NCI-H748 treated with DMSO at 0.1 percent for 48 hours (cell line): ENCODE data around the gene GLIPR1.
"Not testable (repeated sequence)": the region's sequence is repeated elsewhere in the genome, so short reads cannot be mapped to it uniquely, and the experiment has no call there.

ENCODE experiments used
- DNase-seq: peaks from one replicate; lab custom pipeline; 2025; lab: John Stamatoyannopoulos, UW

Gene GLIPR1

GRCh38 chr12:75521224-75521623, 40.7 kb downstream of the GLIPR1 start:
- DNase-seq, result not testable (repeated sequence)

- not testable (repeated sequence) for DNase-seq
Measured at GRCh38 chr12:75522124-75522523, 41.6 kb downstream of the GLIPR1 start.

- no peak for DNase-seq
Measured at GRCh38 chr12:75525263-75525662, 44.7 kb downstream of the GLIPR1 start.

- peak; percentile 34 for DNase-seq
Measured at GRCh38 chr12:75526655-75527511, 46.3 kb downstream of the GLIPR1 start.

- DNase-seq, result no peak
Measured at GRCh38 chr12:75528272-75528671, 47.7 kb downstream of the GLIPR1 start.

- DNase-seq, result no peak
Measured at GRCh38 chr12:75528692-75529091, 48.1 kb downstream of the GLIPR1 start.

GRCh38 chr12:75529316-75529715, 48.8 kb downstream of the GLIPR1 start:
- DNase-seq, result no peak

GRCh38 chr12:75529826-75530225, 49.3 kb downstream of the GLIPR1 start:
- DNase-seq, result no peak

GRCh38 chr12:75533239-75533638, 52.7 kb downstream of the GLIPR1 start:
- no peak for DNase-seq

- no peak for DNase-seq
Measured at GRCh38 chr12:75539889-75540288, 59.3 kb downstream of the GLIPR1 start.

- no peak for DNase-seq
Measured at GRCh38 chr12:75542942-75543341, 62.4 kb downstream of the GLIPR1 start.

- no peak for DNase-seq
Measured at GRCh38 chr12:75543529-75543928, 63.0 kb downstream of the GLIPR1 start.

GRCh38 chr12:75545636-75546035, 65.1 kb downstream of the GLIPR1 start:
- DNase-seq, result no peak

GRCh38 chr12:75548879-75549278, 68.3 kb downstream of the GLIPR1 start:
- DNase-seq, result peak; percentile 51

- no peak for DNase-seq
Measured at GRCh38 chr12:75549989-75550388, 69.4 kb downstream of the GLIPR1 start.

GRCh38 chr12:75550401-75551240, 70.1 kb downstream of the GLIPR1 start:
- no peak for DNase-seq

GRCh38 chr12:75551477-75551876, 70.9 kb downstream of the GLIPR1 start:
- no peak for DNase-seq

GRCh38 chr12:75553398-75553797, 72.8 kb downstream of the GLIPR1 start:
- DNase-seq, result no peak
